GM18873 (cell line): Measurements from ENCODE around the gene IGFBP6.

Source experiments
- ATAC-seq: cut with Tn5 transposase; IDR thresholded peaks from one replicate; pipeline ENCODE4 v1.9.1; 2021; ENCODE audit warnings: mild to moderate bottlenecking, moderate library complexity, moderate number of reproducible peaks; ENCODE audit not compliant: unreplicated experiment, low FRiP score

IGFBP6 gene

DNA sequence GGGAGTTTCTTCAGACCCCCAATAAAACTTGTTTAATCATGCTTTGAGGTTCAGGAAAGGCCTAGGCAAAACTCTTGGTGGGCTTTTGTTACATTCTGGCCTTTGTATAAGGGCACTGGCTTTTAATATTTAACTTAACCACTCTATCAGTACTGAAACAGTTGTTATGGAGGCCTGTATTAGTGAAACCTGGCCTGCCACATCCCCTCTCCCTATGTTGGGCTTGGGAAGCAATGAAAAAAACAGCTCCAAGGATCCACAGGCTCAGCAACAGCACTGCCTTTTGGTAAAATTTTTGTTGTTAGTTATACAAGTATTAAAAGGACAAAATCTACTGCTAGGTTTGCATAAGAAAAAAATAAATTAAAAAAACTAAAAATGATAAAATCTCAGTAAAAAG, 16.5 kb downstream of the IGFBP6 start:
- ATAC-seq, result no peak

DNA sequence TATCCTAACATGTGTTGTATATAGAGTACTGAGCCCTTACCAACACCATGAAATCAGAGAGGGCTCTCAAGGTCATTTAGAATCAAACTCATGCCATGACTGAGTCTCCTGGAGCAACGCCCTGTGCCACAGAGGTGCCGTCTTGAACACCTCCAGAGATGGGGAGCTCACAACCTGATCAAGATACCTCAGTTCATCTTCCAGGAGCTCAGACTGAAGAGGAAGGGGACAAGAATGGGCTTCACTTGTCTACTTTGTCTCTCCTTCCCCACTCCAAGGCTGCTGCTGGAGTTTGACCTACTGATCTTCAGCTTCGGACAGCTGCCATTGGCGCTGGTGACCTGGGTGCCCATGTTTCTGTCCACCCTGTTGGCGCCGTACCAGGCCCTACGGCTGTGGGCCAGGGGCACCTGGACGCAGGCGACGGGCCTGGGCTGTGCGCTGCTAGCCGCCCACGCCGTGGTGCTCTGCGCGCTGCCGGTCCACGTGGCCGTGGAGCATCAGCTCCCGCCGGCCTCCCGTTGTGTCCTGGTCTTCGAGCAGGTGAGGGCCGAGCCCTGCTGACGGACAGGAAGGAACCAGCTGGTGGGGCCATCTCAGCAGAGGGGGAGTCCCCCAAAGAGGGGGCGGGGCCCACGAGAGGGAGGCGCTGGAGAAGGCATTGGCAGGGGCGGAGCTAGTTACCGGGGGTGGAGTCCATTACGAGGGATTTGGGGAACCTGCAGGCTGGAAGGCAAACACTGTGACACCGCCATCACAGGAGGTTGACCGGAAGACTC, 17.8 kb downstream of the IGFBP6 start:
- ATAC-seq, result no peak

DNA sequence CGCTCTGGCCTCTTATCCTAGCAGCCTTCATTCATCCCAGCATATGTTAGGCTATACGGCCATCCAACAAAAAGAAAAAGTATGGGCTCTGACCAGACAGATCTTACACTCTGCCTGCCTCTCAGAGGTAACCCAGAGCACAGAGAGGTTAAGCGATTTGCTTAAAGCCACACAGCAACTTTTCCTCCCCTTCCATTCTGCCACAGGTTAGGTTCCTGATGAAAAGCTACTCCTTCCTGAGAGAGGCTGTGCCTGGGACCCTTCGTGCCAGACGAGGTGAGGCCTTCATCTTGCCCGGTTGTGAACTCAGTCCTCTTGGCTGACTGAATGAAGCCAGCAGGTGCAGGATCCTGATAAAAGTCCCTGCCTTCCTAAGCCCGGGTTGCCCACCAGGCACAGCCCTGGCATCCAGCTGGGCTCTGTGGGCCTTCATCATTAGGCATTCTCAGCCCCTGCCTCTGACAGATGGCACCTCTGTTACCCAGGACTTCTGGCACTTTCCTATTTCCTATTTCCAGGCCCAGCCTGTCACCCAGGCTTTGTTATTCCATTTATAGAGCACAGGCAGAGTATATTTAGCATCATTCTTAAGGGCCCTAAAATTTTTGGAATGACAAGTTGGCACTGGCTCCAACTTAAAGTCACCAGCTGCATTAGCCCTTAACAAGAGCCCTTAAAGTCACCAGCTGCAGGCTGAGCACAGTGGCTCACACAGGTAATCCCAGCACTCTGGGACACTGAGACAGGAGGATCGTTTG, 18.6 kb downstream of the IGFBP6 start:
- ATAC-seq, result no peak

- ATAC-seq, result no peak
Measured at GRCh38 chr12:53118751-53119300, 21.4 kb downstream of the IGFBP6 start.

DNA sequence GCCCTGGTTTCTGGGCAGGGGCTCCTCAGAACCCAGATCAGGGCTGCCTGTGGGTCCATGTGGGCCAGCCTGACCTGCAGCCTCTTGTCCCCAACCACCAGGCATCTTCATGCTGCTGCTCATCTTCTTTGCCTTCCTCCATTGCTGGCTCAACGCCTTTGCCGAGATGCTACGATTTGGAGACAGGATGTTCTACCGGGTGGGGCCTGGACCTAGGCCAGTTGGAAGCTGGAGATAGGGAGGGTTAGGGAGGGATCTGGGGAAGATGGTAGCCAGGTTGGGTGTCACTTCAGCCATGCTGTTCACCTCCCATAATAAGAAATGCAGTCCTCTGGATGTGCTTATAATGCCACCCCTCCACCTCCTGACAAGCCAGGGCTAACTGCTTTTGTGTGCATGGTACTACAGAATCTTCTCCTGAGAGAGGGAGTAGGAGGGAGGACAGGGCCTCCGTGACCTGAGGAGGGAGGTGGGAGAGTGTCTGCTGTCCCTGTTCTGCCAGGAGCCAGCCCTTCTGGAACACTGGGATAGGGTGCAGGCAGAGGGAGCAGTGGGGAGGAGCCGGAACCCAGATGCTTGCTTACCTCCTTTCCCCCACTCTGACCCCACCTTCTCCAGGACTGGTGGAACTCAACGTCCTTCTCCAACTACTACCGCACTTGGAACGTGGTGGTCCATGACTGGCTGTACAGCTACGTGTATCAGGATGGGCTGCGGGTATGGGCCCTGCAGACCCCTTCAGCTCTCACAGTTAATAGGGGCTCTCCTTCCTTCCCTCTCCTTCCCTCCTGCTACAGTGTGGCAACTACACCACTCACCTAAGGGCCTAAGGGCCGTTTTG, 23.4 kb downstream of the IGFBP6 start:
- ATAC-seq, result no peak

GRCh38 chr12:53122961-53123468, 25.5 kb downstream of the IGFBP6 start:
- ATAC-seq, result no peak

DNA sequence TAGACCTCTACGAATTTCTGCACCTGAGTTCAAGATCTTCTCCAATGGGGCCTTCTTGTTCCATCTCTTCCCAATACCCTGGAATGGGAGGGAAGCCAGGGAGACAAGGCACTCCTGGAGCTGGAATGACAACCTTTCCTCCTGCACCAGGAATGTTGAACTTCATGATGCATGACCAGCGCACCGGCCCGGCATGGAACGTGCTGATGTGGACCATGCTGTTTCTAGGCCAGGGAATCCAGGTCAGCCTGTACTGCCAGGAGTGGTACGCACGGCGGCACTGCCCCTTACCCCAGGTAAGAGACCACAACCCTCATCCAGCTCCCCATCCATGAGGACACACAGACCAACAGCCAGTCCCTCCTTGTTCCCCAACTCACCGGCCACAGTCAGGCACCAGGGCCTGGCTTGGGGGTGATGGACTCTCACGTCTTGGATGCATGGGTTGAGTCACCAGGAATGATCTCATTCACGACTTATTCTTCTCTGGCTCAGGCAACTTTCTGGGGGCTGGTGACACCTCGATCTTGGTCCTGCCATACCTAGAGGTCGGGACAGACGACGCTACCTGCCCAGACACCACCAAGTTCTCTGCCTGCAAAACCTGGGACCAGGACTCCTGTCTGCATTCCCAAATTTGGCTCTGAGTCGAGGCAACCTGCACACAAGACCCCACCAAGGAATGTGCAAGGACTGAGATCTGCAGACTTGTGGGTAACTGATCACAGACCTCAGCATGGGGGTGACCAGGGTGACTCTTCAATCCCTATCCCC, 26.3 kb downstream of the IGFBP6 start:
- ATAC-seq, result no peak

GRCh38 chr12:53124352-53124723, 26.9 kb downstream of the IGFBP6 start:
- ATAC-seq, result no peak

DNA sequence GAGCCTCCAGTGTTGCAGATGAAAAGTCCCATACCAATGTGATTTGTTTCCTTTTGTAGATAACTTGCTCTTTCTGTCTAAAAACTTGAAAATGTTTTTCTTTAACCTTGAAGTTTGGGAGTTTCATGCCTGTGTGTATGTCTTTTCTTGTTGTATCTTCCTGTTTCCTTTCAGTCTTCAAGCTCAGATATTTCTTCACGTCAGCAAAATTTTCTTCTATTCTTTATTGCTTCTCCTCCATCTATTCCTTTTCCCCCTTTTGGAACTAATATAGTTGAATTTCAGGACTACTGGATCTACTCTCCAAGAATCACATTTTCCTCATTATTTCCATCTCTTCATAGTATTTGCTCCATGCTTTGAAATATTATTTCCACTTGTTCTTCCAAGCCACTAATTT, 29.7 kb downstream of the IGFBP6 start:
- no peak for ATAC-seq

DNA sequence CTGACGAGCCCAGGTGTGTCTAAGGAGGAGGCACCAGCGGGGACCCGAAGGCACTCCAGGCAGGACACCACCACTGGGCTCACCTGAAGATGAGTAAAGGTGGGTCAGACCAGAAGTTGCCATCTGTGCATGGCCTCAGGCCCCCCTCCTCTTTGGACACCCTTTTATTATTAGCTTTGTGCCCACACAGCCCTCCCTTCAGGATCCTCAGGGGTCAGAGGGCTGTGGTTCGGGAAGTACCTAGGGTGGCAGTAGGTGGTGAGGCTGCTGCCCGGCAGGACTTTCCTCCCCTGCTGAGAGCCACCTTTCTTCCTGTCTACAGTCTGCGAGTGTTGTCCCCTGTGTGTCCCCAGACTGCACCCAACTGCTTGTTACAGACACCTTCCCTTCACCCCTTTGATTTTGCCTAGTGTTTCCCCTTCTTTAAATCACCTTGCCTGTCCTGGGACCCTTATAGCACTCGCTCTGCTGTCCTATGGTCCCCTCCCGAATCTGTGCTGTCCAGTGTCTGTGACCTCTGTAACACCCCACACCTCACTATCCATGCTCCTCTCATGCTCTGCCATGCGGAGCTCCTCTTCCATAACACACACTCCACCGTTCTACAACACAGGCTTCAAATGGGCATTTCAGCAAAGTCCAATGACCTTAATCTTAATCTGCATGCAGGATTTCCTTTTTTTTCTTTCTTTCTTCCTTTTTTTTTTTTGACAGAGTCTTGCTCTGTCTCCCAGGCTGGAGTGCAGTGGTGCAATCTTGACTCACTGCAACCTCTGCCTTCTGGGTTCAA, 31.5 kb downstream of the IGFBP6 start:
- ATAC-seq, result no peak

- ATAC-seq, result no peak
Measured at GRCh38 chr12:53131844-53132243, 34.4 kb downstream of the IGFBP6 start.

GRCh38 chr12:53133722-53134121, 36.3 kb downstream of the IGFBP6 start:
- ATAC-seq, result no peak

DNA sequence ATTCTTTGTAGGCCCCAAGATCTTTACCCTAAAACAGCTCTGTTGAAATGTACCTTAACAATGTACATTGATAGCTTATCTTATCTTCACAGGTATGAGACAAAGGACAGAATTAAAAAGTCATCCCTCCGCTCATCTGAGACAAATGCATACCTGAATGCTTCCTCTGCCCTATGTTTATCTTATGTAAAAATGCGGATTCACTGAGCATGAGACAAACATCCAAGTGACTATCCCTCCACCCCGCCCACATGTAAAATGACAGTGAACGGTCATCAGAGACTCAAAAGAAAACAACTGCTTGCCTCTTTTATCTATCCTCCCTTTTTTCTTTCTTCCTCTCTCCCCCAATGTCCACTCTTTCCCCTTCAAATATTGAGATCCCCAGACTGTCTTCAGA, 45.9 kb downstream of the IGFBP6 start:
- ATAC-seq, result no peak

DNA sequence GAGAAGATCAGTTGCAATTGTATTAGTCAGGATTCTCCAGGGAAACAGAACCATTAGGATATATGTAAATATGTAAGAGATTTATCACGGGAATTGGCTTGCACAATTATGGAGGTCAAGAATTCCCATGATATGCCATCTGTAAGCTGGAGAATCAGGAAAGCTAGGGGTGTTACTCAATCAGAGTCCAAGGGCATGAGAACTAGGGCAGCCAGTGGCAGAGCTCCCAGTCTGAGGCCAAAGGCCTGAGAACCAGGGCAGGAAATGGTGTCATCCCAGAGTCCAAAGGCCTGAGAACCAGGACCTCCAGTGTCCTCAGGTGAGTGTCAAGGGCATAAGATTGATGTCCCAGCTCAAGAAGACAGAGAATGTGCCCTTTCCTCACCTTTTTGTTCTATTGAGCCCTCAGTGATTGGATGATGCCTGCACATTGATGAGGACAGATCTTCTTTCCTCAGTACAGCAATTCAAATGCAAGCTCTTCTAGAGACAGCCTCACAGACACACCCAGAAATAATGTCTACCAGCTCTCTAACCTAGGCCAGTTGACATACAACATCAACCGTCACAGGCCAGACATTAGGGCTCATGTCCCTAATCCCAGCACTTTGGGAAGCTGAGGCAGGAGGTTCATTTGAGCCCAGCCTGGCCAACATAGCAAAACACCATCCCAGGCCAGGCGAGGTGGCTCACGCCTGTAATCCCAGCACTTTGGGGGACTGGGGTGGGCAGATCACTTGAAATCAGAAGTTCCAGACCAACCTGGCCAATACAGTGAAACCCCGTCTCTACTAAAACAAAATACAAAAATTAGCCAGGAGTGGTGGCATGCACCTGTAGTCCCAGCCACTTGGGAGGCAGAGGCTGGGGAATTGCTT, 48.2 kb downstream of the IGFBP6 start:
- no peak for ATAC-seq

DNA sequence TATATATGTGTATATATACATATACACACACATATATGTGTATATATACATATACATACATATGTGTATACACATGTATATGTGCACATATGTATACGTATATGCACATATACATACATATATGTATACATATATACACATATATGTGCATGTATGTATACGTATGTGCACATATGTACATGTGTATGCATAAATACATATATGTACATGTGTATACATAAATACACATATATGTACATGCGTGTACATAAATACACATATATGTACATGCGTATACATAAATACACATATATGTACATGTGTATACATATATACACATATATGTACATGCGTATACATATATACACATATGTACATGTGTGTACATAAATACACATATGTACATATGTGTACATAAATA, 49.7 kb downstream of the IGFBP6 start:
- ATAC-seq, result no peak

GRCh38 chr12:53147653-53148052, 50.2 kb downstream of the IGFBP6 start:
- ATAC-seq, result no peak

DNA sequence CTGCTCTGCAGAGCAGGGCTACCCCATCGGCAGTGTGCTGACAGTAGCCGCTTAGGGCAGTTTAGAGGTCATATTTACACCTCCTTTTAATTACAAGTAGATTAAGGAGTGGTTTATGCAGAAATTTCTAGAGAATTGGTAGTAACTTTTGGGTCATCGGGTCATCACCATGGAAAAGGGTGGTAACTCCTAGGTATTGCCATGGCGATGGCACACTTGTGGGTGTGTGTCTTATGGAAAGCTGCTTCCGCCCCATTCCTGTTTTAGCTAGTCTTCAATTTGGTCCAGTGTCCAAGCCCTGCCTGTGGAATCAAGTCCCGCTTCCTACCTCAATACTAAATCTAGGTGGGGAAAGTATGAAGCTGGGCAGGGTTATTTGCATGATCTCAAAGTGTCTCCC, 53.6 kb downstream of the IGFBP6 start:
- no peak for ATAC-seq
